AG09309 (cell line): ENCODE results near the gene SPSB4.

Source experiments
- DNase-seq: peaks from one replicate; pipeline ENCODE4 v3.0.0-alpha.2; 2010; ENCODE audit warnings: low read depth
- H3K4me3 ChIP-seq: 2 replicates; pipeline ENCODE4 v1.5.1; 2011; ENCODE audit warnings: mild to moderate bottlenecking, low read depth, low read length, moderate library complexity; ENCODE audit not compliant: control insufficient read depth
- TF ChIP-seq, protein P1 (sequence below): IDR thresholded peaks from 2 replicates; pipeline ENCODE4 v1.5.1; 2011; ENCODE audit warnings: mild to moderate bottlenecking, low read depth, low read length, inconsistent platforms; ENCODE audit not compliant: insufficient read depth, control insufficient read depth; ENCODE audit errors: missing control alignments

SPSB4 gene

DNA sequence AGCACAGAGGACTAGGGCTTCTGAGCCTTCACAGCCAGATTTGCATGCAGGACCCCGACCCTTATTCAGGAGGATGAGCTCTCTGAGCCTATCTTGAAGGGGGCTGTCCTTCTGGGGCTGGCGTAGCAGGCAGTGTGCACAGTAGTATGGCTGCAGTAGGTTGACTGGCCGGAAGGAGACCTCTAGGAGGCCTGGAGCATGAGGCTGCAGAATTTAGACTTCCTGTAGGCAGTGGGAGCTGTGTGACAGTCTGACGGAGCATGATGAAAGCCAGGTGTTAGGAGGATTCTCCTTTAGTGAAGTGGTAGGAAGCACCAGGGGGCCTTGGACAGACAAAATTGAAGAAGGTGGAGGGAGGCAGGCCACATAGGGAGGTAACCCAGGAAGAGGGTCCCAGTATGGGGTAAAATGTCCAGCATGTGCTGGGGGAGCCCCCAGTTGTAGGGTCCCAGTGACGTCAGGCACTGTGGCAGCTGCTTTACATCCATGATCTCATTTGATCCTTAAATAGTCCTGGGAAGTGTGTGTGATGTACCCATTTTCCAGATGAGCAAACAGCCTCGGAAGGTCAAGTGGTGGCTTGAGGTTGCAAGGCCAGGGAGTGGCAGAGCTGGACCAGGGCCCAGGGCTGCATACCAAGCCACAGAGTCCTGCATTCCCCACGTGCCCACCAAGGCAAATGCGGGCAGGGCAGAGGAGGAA lies 36.1 kb downstream of the SPSB4 start:
- no peak overlapping the region for H3K4me3 ChIP-seq
- TF ChIP-seq, protein P1, sequence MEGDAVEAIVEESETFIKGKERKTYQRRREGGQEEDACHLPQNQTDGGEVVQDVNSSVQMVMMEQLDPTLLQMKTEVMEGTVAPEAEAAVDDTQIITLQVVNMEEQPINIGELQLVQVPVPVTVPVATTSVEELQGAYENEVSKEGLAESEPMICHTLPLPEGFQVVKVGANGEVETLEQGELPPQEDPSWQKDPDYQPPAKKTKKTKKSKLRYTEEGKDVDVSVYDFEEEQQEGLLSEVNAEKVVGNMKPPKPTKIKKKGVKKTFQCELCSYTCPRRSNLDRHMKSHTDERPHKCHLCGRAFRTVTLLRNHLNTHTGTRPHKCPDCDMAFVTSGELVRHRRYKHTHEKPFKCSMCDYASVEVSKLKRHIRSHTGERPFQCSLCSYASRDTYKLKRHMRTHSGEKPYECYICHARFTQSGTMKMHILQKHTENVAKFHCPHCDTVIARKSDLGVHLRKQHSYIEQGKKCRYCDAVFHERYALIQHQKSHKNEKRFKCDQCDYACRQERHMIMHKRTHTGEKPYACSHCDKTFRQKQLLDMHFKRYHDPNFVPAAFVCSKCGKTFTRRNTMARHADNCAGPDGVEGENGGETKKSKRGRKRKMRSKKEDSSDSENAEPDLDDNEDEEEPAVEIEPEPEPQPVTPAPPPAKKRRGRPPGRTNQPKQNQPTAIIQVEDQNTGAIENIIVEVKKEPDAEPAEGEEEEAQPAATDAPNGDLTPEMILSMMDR, result no peak
- DNase-seq, result no peak

DNA sequence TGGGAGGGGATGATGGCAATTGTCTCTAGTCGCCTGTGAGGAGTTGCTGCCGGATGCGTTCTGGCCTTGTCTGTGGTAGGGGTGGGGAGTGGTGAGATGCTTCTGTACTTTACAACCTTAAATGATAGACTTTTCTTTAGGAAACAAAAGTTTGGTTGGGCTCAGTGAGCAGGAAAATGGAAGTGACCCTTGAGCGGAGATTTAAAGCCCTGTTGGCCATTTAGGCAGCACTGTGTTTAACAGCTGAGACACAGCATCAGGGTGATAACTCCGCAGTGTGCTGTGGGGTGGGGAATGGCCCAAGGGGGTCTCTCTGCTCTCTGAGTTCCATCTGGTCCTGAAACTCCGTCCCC lies 36.6 kb downstream of the SPSB4 start:
- TF ChIP-seq, protein P1, result no peak
- DNase-seq, result no peak
- no peak overlapping the region for H3K4me3 ChIP-seq

DNA sequence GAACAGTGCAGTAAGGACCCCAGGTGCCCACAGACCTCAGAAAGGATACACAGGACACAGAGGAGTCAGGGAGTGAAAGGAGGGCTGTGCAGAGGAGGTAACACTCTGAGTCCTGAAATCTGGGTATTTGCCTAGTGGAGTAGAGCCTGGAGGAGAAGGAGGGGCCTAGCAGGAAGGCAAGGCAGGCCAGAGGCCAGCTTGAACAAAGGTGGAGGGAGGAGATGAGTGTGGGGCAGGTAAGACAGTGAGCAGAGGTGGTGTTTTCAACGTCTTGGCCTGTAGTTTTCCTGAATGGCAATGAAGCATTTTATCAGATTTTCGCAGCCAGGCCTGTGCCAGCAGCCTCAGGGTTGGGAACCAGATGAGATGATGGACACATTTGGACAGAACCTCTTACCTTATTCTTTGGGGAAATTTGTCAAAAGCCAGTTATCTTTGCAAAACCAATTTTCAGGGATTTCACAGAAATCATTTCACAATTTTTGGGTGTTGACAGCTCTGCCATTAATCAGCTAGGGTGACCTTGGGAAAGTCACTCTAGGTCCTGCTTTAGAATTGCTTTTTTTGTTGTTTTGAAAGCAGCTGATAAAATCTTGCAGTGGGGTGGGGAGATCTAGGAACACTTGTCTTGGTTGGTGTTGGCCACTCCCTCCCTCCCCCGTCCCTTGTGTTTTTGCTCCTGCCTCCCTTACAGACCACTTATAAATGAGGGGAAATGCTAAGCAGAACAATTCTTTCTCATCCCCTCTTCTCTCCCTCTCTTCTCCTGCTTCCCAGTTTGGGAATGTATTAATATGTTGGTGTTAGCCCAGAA lies 38.4 kb downstream of the SPSB4 start:
- TF ChIP-seq, protein P1, result no peak
- DNase-seq, result no peak
- no peak overlapping the region for H3K4me3 ChIP-seq

DNA sequence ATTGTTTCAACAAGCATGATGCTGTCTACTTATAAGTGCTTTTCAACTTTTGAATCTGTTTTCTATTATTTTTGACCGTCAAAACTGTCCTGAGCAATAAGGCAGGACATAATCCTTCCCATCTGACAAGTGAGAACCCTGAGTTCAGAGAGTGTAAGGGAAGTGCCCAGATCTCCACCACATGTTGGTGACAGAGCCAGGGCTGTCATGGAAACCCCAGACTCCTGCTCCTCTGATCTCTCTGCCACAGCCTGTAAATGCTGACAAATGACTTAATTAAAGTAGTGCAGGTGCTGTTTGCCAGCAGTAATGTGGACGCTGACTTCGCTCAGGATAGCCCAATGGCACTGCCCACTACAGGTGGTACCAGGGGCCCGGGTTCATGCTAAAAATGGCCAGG lies 40.3 kb downstream of the SPSB4 start:
- no peak for DNase-seq
- TF ChIP-seq, protein P1, result no peak
- H3K4me3 ChIP-seq, result no peak overlapping the region

DNA sequence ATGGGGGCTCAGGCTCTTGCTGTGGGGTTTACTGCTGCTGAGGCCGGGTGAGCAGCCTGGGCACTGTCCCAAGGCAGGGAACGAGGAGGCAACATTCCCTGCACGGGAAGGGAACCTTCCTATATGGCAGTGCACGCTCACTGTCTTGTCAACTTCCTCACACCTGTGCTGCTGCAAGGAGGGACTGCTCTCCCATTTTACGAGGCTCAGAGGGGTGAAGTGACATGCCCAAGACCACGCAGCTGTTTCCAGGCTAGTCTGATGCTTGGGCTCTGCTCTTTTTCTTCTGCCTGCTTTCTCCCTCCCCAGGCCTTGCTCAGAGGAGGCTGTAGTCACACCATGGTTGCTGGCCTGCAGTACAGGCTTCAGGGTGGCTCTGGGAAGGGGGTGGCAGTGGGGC lies 41.5 kb downstream of the SPSB4 start:
- no peak for DNase-seq
- TF ChIP-seq, protein P1, result no peak
- H3K4me3 ChIP-seq, result no peak overlapping the region

DNA sequence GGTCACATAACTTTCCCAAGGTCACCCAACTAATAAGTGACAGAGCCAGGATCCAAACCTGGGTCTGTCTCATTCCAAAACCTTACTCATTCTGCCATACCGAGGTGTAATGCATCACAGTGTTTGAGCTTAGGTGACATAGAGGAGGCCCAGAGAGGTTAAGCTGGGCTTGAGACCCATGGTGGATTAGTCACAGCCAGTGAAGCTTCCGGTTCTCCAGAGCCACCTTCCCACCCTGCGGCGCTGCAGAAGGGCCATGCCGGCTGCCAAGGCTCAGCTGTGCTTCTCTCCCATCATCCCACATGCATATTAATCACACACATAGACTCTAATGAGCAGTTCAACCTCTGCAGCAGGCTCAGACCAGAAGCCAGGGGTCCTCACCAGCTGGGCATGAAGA lies 42.2 kb downstream of the SPSB4 start:
- DNase-seq, result no peak

More for the DNA sequence above, 42.2 kb downstream of the SPSB4 start:
- TF ChIP-seq, protein P1, result no peak
- no peak overlapping the region for H3K4me3 ChIP-seq
